Activated naive CD4-positive, alpha-beta T cell treated with anti-CD3 and anti-CD28 coated beads, Interleukin-2, amount 50 U/mL, for 16 hours (primary cell): ENCODE data around the gene CCRL2.
"Not testable (repeated sequence)": the region's sequence is repeated elsewhere in the genome, so short reads cannot be mapped to it uniquely, and the experiment has no call there.

Source experiments
- DNase-seq: peaks from one replicate; pipeline ENCODE4 v3.0.0-alpha.2; 2020

CCRL2 gene

DNA sequence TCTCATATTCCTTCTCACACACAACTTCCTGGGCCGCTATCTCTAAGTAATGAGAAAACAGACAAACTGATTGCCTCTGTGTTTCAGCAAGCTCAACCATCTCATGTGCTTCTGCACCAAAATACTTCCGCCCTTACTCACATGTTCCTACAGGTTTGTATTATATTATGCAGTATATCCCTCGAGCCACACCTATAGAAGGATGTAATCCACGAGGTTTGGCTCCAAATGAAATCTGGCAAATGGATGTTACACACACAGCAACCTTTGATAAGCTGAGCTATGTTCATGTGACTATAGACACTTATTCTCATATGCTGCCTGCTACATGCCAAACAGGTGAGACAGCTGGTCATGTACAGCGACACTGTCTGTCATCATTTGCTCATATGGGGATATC, 22.6 kb downstream of the CCRL2 start:
- DNase-seq: no peak

DNA sequence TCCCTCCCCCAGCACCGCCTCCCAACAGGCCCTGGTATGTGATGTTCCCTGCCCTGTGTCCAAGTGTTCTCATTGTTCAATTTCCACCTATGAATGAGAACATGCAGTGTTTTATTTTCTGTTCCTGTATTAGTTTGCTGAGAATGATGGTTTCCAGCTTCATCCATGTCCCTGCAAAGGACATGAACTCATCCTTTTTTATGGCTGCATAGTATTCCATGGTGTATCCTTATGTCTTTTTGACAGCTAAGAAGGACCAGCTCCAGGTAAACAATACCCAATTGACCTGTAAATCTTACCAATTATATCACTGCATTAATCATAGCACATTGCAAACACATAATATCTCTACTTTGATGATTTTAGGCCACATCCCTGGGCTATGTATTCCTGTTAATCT, 23.8 kb downstream of the CCRL2 start:
- not testable (repeated sequence) for DNase-seq

DNA sequence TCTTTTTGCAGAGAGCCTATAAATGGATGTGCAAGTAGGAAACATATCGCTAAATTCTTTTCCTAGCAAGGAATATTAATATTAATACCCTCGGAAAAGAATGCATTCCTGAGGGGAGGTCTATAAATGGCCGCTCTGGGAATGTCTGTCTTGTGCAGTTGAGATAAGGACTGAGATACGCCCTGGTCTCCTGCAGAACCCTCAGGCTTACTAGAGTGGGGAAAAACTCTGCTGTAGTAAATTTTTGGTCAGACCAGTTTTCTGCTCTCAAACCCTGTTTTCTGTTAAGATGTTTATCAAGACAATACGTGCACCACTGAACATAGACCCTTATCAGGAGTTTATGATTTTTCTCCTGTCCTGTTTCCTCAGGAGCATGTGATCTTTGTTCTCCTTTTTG, 24.8 kb downstream of the CCRL2 start:
- DNase-seq: not testable (repeated sequence)

DNA sequence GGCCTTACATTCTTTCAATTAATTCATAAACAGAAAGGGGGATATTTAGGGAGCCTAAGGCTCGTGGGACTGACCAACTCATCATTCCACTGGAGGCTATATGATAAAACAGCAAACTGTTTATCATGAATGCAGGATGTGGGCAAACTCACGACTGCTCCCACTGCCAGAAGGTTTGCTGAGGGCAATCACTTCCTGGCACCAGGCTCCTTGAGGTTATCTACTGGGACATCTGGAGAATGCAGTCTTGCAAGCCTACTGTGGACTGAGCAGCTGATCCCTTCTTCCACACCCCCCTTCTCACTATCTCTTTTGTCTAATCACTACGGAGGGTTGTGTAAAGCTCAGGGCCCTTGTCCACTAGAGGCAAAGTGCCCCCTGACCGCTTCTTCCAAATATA, 26.1 kb downstream of the CCRL2 start:
- not testable (repeated sequence) for DNase-seq

DNA sequence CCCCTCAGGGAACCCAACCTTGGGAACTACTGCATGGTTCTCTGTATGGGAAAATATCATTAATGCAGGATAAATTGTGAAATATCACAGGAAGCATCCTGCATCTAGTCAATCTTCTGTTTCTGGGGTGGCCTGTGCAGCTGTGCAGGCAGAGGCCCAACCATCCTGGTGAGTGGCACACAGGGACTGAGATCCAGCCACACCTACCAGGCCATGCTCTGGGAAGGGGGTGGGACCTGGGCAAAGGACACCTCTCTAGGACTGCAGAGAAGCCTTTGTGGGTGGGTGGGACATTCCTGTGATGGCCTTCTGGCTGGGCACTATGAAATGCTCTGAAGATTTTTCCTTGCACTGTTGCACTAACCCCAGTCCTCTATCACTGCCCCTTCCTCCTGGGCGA, 26.8 kb downstream of the CCRL2 start:
- no peak for DNase-seq

DNA sequence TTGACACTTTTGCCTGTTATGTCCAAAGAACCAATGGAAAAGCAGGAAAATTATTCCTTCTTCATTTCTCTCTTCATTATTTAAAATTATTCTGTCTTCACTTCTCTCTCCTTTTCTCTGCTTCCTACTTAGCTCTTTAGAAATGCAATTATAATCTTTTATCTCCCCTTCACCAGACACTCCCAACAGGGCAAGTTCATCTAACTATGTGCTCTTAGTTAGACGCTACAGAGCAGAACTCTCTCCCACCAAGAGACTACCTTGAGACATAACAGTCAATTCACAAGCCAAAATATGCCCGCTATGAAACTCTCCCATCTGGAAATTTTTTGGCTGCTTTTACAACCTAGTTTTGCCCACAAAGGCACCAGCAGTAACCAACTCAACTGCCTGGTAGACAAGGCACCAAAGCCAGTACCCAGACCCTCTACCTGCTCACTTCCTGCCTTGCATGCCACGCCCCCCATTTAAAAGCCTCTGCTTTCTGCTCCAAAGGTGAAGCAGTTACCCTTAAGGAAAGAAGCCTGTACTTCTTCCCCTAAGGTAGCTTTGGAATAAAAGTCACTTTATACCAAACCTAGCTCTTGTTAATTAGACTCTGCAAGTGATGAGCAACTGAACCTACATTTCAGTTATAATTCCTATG, 28.1 kb downstream of the CCRL2 start:
- no peak for DNase-seq

DNA sequence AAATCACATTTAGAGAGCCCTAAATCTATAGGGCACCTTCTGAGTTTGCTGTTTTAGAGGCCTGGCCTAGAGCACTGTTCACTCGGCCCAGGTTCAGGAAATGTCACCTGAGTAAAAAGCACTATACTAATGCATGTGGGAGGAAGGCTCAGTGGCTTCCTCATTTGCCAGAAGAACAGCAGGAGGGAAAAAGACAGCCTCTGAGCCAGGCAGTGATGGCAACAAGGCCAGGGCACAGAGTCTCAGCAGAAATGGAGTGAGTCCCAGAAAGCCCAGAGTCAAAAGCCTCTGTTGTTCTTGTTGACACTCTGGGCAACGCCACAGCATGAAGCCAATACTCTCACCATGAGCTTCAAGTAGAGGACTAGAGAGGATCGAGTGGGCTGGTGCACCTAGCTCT, 31.8 kb downstream of the CCRL2 start:
- no peak for DNase-seq

DNA sequence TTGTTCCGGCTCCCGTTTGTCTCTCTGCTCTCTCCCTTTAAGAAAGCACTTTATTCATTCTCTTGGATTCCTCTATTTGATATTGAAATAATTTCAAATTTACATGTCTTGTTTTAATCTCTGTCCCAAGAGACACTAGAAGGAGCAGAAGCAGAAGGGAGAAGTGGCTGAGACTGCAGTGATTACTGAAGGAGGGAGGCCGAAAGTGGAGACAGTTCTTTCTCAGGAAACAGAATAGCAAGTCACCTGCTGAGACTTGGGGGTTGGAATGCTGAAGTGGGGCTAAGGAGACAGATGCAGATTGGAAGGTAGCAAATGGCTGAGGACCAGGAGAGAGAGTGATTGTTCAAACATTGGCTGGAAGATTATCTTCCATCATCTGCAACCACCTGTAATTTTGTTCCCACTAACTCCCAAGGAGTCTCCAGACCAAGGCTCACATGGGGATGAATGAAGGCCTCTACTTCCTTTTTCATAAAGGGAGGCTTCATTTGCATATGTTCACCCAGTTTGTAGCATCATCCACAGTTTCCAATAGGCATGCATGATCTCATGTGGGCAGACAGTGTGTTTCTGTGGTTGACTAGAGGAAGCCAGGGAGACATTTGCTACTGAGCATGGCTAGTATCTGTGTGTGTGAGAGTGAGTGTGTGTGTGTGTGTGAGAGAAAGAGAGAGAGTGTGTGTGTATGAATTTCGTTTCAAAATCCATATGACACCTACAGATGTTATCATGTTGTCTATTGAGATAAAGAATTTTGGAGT, 33.7 kb downstream of the CCRL2 start:
- no peak for DNase-seq

DNA sequence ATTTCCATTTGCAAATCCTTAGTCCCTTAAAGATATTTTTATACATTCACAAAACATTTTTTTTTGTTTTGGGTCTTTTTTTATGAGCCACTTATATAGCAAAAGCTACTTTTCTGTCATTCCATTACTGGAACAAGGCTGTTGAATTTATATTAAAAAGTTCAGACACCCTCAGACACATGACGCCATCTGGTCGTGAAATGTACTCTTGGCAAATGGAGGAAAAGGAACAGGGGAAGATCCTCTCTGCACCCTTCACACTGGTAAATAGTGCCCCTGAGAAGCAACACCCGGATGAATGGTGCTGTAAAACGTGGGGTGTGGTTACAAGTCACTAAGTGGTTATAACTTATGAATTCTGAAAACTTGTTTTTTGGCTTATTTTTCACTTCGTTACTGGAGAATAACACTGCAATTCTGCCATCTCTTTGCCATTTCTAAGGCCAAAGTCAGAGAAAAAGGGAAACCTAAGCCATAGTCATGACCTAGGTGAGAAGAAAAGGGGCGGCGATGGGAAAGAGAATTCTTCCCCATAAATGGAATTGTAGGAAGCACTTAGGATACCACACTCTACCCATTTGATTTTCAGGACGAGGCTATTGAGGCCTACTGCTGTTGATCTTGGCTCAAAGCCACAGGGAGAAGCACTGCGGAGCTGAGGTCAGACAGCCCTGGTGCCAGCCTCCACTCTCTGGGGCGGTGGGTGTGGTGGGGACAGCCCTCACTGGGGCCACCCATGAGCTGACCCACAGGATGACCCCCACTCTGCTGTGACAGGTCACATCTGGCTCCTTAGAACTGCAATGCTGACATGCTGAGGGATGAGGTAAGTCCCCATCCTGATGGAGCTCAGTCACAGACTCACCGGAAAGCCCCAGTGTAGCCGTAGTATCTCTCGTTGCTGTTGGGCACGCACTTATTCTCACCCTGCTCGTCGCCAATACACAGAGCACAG, 35.8 kb downstream of the CCRL2 start:
- DNase-seq: no peak

DNA sequence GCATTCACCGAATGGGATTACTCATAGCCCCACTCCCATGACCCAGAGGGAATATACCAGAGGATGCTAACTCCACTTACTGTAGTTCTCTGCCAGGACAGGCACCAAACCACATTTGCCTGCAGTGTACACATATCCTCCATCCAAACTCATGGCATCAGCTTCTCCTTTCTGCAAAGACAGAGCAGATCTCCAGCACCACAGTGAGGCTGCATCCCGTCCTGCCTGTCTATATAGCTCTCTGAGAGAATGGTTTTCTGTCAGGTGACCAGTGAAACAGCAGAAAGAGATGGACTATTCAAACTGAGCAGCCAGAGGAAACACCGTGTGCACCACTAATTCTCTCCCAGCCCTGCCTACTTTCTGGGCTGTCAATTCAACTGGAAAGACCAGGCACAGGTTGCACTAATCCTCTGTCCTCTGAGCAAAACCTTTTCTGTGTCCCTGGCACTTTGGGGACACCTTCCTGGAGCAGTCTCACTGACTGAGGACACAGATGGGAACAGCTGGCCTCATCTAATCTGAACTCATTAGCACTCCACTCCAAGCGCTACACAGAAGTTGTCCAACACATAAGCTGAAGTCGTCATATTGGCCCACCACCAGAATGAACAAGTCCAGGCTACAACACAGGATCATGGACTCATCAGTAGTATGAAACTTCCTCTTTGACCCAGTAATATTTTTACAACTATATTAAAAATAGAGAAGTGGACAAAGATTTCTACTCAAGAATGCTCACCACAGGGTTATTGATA, 40.3 kb downstream of the CCRL2 start:
- DNase-seq: no peak

DNA sequence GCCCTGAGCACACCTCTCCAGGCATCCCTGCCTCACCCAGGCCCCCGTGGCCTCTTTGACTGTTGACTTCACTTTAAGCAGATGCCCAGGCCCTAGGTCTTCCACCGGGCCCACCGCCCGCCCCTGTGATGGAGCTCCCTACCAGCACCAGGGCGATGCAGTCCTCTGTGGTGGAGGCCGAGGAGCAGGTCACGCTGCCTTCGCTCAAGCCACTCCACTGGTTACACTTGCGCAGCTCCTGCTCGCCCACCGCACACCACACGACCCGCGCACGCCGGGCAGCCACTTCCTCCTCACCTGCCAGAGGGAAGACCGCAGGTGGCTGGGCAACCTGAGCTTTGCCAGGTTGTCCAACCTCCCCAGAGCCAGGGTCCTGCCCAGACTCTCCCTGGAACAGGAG, 41.7 kb downstream of the CCRL2 start:
- DNase-seq: no peak

DNA sequence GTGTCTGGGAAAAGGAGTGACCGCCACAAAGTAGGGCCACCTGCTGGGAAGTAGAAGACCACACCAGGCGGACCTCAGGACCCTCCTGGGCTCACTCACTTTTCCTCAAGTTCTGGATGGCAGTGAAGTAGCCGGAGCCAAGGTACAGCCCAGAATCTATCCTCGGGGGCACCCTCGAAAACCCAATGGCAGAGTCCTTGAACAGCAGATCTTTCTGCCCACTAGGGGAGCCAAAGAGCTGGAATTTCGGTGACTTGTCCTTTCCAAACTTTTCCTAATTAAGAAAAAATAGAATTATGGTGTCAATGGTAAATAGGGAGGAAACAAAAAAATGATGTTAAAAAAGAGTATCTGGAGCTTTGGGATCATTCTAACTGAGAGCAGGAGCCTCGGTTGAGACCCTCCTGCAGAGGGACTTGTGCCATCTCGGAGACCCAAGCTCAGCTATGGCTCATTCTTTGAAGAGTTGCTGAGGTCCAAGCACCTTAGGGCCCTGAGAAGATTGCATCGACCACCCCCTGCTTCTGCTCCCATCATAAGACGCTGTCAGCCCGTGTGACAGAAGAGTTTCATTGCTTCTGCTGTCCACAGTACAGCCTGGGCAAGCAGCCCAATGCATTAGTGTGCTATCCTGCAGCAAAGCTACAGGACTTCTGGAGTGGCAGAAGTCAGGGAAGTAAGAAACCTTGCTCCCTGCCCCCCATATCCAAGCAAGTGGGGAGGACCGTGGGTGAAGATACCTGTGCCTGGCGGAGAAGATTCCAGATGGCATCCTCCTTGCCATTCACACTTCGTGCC, 42.9 kb downstream of the CCRL2 start:
- DNase-seq: no peak

DNA sequence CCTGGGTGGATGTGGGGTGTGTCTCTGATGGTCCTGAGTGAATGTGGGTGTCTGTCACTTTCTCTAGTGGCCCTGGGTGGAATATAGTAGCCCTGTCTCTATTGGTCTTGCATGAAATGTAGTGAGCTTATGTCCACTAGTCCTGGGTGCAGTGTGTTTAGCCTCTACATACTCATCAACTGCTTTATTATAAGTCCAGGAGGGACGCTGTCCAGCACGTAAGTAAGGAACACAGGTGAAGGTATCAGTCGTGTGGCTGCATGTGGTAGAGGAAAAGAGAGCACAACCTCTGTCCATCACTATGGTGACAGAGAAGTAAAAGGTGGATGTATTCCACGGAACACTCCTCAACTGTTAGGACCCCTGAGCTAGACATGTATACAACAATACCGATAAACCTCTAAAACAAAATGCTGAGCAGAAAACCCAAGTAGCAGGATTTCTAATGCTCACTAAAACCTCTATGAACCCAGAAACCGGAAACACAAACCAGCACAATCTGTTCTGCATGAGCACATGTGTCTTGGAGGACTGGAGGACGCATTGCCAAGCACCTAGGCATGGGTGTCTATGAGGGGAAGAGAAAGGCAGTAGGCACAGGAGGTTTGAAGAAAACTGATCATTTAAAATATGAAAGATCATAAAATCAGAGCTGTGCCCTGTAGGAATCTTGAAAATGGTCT, 46.6 kb downstream of the CCRL2 start:
- no peak for DNase-seq

DNA sequence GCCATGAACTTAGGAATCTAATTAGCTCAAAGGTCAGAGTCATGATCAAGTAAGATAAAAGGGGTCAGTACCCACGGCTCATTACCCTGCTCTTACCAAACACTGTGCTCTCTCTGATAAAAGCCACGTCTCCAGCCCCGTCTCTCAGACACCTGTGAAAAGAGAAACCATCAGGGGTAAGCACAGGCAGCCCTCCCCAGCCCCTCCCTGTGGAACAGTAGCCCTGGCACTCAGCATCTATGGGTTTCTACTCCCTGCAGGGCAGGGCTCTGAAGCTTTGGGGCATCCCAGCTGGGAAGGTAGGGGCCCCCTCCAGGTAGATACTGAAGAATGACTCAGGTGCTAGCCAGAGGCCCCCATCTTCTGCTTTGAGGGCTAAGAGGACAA, 47.1 kb downstream of the CCRL2 start:
- DNase-seq: no peak

DNA sequence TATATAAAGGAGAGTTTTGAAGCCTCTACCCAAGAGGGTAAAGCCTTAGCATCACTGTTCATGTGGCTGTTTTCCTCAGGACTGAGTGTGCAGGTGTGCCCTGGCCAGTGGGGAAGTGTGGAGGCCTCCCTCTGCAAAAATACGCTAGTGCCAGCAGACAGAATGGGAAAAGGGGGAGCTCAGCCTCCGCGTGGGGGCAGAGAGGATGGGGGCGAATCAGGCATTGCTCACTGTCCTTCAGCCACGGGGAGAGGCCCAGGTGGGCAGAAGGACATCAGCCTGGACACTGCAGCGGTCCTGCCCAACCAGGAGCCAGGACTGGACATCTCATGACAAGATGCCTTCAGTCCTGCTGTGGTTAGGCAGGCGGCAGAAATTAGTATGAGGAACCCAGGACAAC, 47.5 kb downstream of the CCRL2 start:
- DNase-seq: no peak

DNA sequence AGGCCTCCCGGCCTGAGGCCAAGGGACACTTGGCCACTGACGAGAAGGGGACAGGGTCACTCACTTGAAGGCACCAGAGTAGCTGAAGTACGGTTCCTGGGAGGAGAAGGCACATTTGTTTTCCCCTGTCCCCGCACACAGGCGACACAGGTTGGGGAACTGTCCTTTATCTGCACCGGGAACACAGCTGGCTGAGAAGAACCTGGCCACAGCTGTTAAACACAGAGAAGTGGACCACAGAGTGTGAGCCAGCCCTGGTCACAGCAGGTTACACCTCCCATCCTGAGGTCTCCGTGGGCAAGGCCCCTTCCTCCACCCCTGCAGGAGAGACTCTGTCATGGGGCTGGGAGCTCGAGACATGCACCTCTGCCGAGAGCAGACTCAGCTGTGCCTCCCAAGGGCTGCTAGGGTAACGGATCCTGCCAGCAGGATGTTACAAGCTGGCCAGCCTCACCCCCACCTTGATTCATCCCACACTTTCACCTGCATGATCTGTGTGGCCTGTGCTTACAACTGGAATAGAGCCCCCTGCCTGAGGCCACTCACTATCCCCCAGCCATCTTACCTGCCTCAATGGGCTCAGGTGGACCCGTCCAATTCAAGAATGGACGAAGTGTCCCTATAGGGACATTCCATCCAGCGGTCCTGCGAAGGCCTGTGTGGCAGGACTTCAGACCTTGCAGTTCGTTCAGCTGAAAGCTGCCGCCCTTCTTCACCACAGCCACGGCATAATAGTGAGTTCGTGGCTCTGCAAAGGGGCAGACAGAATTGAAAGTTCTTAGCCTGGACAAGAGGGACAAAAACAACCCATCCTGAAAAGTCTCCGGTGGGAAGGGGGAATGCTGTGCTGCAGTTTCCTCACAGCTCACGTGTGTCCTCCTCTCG, 48.4 kb downstream of the CCRL2 start:
- DNase-seq: no peak

DNA sequence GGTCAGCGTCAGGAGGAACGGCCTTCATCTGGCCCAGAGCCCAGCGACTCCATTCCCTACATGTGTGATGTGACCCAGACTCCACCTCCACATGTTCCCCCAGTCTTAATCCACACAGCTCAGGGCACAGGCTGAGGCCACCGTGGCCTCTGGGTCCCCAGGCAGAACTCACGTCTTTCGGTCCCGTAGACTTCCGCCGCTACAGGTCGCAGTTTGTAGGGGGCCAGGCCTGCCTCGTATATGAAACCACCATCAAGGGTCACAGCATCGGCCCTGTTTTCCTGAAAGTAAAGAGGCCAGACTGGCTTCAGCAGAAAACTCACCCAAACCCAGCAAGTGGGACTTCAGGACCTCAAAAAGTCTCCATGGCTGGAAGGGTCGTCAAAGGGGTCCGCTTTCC, 49.1 kb downstream of the CCRL2 start:
- no peak for DNase-seq
